H9 (cell line): Measurements from ENCODE around the gene GNE. TPM values are rescaled to one million over a fixed set of nuclear protein-coding genes. Genes with fewer than 3 reads are reported as not detected.

Experiments used
- DNase-seq: peaks from one replicate; pipeline ENCODE4 v3.0.0-alpha.2; 2017
- H2AFZ ChIP-seq: one replicate; pipeline ENCODE4 v1.6.1; 2013; ENCODE audit warnings: mild to moderate bottlenecking, low read length, control low read depth, moderate library complexity
- H2AK5ac ChIP-seq: 2 replicates; pipeline ENCODE4 v1.6.1; 2013; ENCODE audit warnings: low read length, control low read depth, mixed read lengths; ENCODE audit not compliant: insufficient read length
- H2BK120ac ChIP-seq: one replicate; pipeline ENCODE4 v1.6.1; 2013; ENCODE audit warnings: low read depth, mild to moderate bottlenecking, low read length, control low read depth, inconsistent platforms; ENCODE audit not compliant: poor library complexity, severe bottlenecking
- H2BK12ac ChIP-seq: 2 replicates; pipeline ENCODE4 v1.6.1; 2013; ENCODE audit warnings: low read length, control low read depth, mixed read lengths, low read depth; ENCODE audit not compliant: insufficient read length
- H2BK15ac ChIP-seq: 2 replicates; pipeline ENCODE4 v1.6.1; 2013; ENCODE audit warnings: low read depth, low read length, control low read depth
- H2BK20ac ChIP-seq: one replicate; pipeline ENCODE4 v1.6.1; 2013; ENCODE audit warnings: low read depth, mild to moderate bottlenecking, low read length, control low read depth, inconsistent platforms; ENCODE audit not compliant: poor library complexity, severe bottlenecking
- H2BK5ac ChIP-seq: 2 replicates; pipeline ENCODE4 v1.6.1; 2013; ENCODE audit warnings: low read length, control low read depth, mixed read lengths; ENCODE audit not compliant: insufficient read length
- H3K14ac ChIP-seq: 2 replicates; pipeline ENCODE4 v1.6.1; 2013; ENCODE audit warnings: low read length, control low read depth; ENCODE audit not compliant: insufficient read depth
- H3K18ac ChIP-seq: 2 replicates; pipeline ENCODE4 v1.6.1; 2013; ENCODE audit warnings: low read depth, mild to moderate bottlenecking, mixed read lengths, low read length, control low read depth; ENCODE audit not compliant: insufficient read length
- H3K23ac ChIP-seq: 2 replicates; pipeline ENCODE4 v1.6.1; 2013; ENCODE audit warnings: low read length, control low read depth, mixed read lengths, low read depth; ENCODE audit not compliant: insufficient read length
- H3K23me2 ChIP-seq: 2 replicates; pipeline ENCODE4 v1.6.1; 2013; ENCODE audit warnings: low read depth, mild to moderate bottlenecking, mixed read lengths, low read length, control low read depth; ENCODE audit not compliant: insufficient read length, poor library complexity, severe bottlenecking
- H3K27ac ChIP-seq: 2 replicates; pipeline ENCODE4 v1.5.1; 2013; ENCODE audit warnings: low read length, control low read depth, mixed read lengths, low read depth; ENCODE audit not compliant: insufficient read length
- H3K27me3 ChIP-seq: 2 replicates; pipeline ENCODE4 v1.6.1; 2013; ENCODE audit warnings: low read length, control low read depth, inconsistent platforms; ENCODE audit not compliant: insufficient read depth
- H3K4ac ChIP-seq: 2 replicates; pipeline ENCODE4 v1.6.1; 2013; ENCODE audit warnings: low read depth, mild to moderate bottlenecking, control low read depth, inconsistent platforms, low read length, moderate library complexity
- H3K4me1 ChIP-seq: 2 replicates; pipeline ENCODE4 v1.6.1; 2013; ENCODE audit warnings: low read length, control low read depth, inconsistent platforms; ENCODE audit not compliant: insufficient read depth
- H3K4me2 ChIP-seq: 2 replicates; pipeline ENCODE4 v1.6.1; 2013; ENCODE audit warnings: low read length, control low read depth, mixed read lengths; ENCODE audit not compliant: insufficient read length, insufficient read depth
- H3K56ac ChIP-seq: 2 replicates; pipeline ENCODE4 v1.6.1; 2013; ENCODE audit warnings: low read depth, mild to moderate bottlenecking, mixed read lengths, low read length, control low read depth; ENCODE audit not compliant: insufficient read length
- H3K79me1 ChIP-seq: 2 replicates; pipeline ENCODE4 v1.6.1; 2013; ENCODE audit warnings: low read depth, mild to moderate bottlenecking, moderate library complexity, low read length, control low read depth, inconsistent platforms; ENCODE audit not compliant: insufficient read depth, poor library complexity, severe bottlenecking
- H3K79me2 ChIP-seq: 2 replicates; pipeline ENCODE4 v1.6.1; 2013; ENCODE audit warnings: low read length, control low read depth, inconsistent platforms; ENCODE audit not compliant: insufficient read depth
- H3K9ac ChIP-seq: 2 replicates; pipeline ENCODE4 v1.6.1; 2013; ENCODE audit warnings: low read length, control low read depth, mixed read lengths; ENCODE audit not compliant: insufficient read length; ENCODE audit errors: extremely low read depth
- H3K9me3 ChIP-seq: one replicate; pipeline ENCODE4 v1.6.1; 2013; ENCODE audit warnings: low read depth, low read length, inconsistent platforms; ENCODE audit not compliant: control insufficient read depth
- H3T11ph ChIP-seq: one replicate; pipeline ENCODE4 v1.6.1; 2013; ENCODE audit warnings: mild to moderate bottlenecking, low read length, control low read depth, inconsistent platforms
- H4K20me1 ChIP-seq: one replicate; pipeline ENCODE4 v1.6.1; 2013; ENCODE audit not compliant: control insufficient read depth, insufficient read length, insufficient read depth
- H4K5ac ChIP-seq: 2 replicates; pipeline ENCODE4 v1.6.1; 2013; ENCODE audit warnings: low read depth, mild to moderate bottlenecking, mixed read lengths, low read length, control low read depth; ENCODE audit not compliant: insufficient read length
- H4K8ac ChIP-seq: replicated peaks from 2 replicates; pipeline ENCODE4 v1.6.1; 2013; ENCODE audit warnings: low read length, control low read depth, mixed read lengths, low read depth; ENCODE audit not compliant: insufficient read length
- H4K91ac ChIP-seq: 2 replicates; pipeline ENCODE4 v1.6.1; 2013; ENCODE audit warnings: low read depth, mild to moderate bottlenecking, moderate library complexity, mixed read lengths, low read length, control low read depth; ENCODE audit not compliant: insufficient read length
- H3K27ac Mint-ChIP-seq, 3 experiments: 2 replicates in 2 of 3; 3 replicates in 1 of 3; pipeline ENCODE4 v1.8.0; 2020 to 2021; ENCODE audit warnings: mixed read lengths in 3 of 3, mild to moderate bottlenecking in 1 of 3, moderate library complexity in 1 of 3
- H3K27me3 Mint-ChIP-seq: 2 replicates; pipeline ENCODE4 v1.8.0; 2021; ENCODE audit warnings: low read depth, mild to moderate bottlenecking, moderate library complexity, mixed read lengths
- H3K36me3 Mint-ChIP-seq, 3 experiments: 2 replicates in 2 of 3; 3 replicates in 1 of 3; pipeline ENCODE4 v1.8.0; 2020 to 2021; ENCODE audit warnings: low read depth in 3 of 3, mixed read lengths in 3 of 3; ENCODE audit not compliant: insufficient read depth in 1 of 3
- H3K4me1 Mint-ChIP-seq, 2 experiments: 2 replicates each; pipeline ENCODE4 v1.8.0; 2020; ENCODE audit warnings: mixed read lengths in 2 of 2
- H3K4me3 Mint-ChIP-seq, 2 experiments: 2 replicates in 1 of 2; 3 replicates in 1 of 2; pipeline ENCODE4 v1.8.0; 2020 to 2021; ENCODE audit warnings: mild to moderate bottlenecking in 2 of 2, mixed read lengths in 2 of 2, moderate library complexity in 1 of 2
- H3K9me3 Mint-ChIP-seq, 2 experiments: 2 replicates in 1 of 2; 3 replicates in 1 of 2; pipeline ENCODE4 v1.8.0; 2020; ENCODE audit warnings: mild to moderate bottlenecking in 2 of 2, mixed read lengths in 2 of 2, moderate library complexity in 1 of 2
- CTCF ChIP-seq: fragments of 200-600 bp; sonication (generic); conservative IDR thresholded peaks from 3 replicates; pipeline ENCODE4 v1.8.0; 2021; ENCODE audit warnings: antibody characterized with exemption, mild to moderate bottlenecking
- WGBS: extraction: QIAGEN DNeasy Blood & Tissue Kit; methylation state at CpG from one replicate; pipeline ENCODE4 v1.1.7; 2013; ENCODE audit warnings: missing lambda C conversion rate, low lambda C conversion rate, mixed read lengths; ENCODE audit not compliant: insufficient read length; ENCODE audit errors: extremely low coverage; 5-methylcytosine and 5-hydroxymethylcytosine counted together
- total RNA-seq: library from RNA; stranded (reverse); gene quantifications from 2 replicates; pipeline ENCODE4 v1.2.1, GENCODE V29; 2021

Gene GNE
- total RNA-seq, 1 experiment from 2014 or later = 6.3 TPM

DNA sequence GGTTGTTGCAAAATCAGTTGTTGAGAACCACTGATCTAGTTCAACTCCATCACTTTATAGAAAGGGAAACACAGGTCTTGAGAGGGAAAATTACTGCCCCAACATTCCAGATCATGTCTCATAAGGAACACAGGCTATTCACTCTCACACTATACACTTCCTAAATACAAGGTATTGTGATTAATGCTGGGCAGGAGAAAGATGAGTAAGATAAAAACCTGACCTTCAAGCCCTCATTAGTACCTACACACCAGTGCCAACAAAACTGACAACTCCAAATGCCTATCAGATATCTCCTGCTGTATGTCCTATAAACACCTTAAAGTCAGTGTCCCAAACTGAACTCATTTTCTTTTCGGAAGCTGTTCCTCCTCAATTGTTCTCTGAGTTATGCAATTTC is 8.2 kb downstream of the GNE start:
- H3K23me2 ChIP-seq = no peaks in the 10 kb centered on the region
- H2AFZ ChIP-seq = no peak overlapping the region
- H4K8ac ChIP-seq = no peak overlapping the region
- DNase-seq = no peak
- no peak overlapping the region for H3K23ac ChIP-seq
- Mint-ChIP-seq H3K36me3 (peaks cover 9 to 12% (median 10%) of the 10 kb centered on the region in 3 experiments; a peak in 5 of 7 replicates), H3K27me3 (no peaks in the 10 kb centered on the region), H3K4me3 (no peak overlapping the region), H3K27ac (no peak overlapping the region), H3K4me1 (no peaks in the 10 kb centered on the region), H3K9me3 (no peaks in the 10 kb centered on the region)
- no peak overlapping the region for H3K4ac ChIP-seq
- H3K79me2 ChIP-seq = no peaks in the 10 kb centered on the region
- H3K27me3 ChIP-seq = no peaks in the 10 kb centered on the region
- no peak overlapping the region for H2AK5ac ChIP-seq
- no peak overlapping the region for H3K56ac ChIP-seq
- H2BK20ac ChIP-seq = no peak overlapping the region
- no peak overlapping the region for H4K5ac ChIP-seq
- H3K79me1 ChIP-seq = peaks cover 3% of the 10 kb centered on the region
- H2BK12ac ChIP-seq = no peak overlapping the region
- no peaks in the 10 kb centered on the region for H3K9me3 ChIP-seq
- TF ChIP-seq CTCF = no peak
- H3K27ac ChIP-seq = no peak overlapping the region
- H2BK120ac ChIP-seq = no peak overlapping the region
- H2BK15ac ChIP-seq = no peak overlapping the region
- no peak overlapping the region for H3K14ac ChIP-seq
- no CpG with 5 or more reads among the region's 1 CpG for WGBS
- no peak overlapping the region for H3K9ac ChIP-seq
- H3K4me1 ChIP-seq = no peaks in the 10 kb centered on the region
- no peak overlapping the region for H3T11ph ChIP-seq
- no peak overlapping the region for H3K18ac ChIP-seq
- no peaks in the 10 kb centered on the region for H4K20me1 ChIP-seq
- H3K4me2 ChIP-seq = no peak overlapping the region
- H2BK5ac ChIP-seq = no peak overlapping the region
- H4K91ac ChIP-seq = no peak overlapping the region
